ENCODE measurements around the gene MGA.

The MGA gene

GRCh38 chr15:41660235-41661077 lies at the start of gene MGA:
Gene MGA, plus strand, starts transcription at chr15:41660405.
- no peak for DNase-seq

DNA sequence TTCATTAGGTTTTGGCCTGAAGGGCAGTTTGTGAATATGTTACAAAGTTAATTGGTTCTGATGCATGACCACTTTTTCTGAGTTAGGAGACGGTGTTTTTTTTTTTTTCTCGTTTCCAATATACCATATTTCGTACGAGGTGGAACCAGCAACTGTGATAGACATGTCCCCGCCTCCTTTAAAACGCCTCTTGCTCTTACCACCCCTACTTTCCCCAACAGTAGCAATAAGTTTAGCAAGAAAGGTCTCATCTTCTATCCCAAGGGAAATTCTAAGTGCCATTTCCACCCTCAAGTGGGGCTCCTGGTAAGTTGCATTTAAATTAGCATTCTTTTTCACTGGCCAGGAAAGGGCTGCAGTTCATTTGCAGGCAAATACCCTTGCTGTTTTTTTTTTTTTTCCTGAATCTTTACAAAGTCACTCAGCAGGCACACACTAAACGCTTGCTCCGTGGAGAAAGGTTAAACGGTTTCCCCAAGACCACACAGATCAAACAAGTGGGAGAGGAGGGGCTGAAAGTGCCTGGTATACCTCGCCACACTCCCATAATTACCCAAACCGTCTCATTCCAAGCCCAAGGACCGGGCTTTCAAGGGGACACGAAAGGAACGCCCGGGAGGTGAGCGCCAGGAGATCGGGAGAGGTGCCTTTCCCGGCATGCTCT lies 39.5 kb upstream of the MGA start:
- DNase-seq, result peak; percentile 74

DNA sequence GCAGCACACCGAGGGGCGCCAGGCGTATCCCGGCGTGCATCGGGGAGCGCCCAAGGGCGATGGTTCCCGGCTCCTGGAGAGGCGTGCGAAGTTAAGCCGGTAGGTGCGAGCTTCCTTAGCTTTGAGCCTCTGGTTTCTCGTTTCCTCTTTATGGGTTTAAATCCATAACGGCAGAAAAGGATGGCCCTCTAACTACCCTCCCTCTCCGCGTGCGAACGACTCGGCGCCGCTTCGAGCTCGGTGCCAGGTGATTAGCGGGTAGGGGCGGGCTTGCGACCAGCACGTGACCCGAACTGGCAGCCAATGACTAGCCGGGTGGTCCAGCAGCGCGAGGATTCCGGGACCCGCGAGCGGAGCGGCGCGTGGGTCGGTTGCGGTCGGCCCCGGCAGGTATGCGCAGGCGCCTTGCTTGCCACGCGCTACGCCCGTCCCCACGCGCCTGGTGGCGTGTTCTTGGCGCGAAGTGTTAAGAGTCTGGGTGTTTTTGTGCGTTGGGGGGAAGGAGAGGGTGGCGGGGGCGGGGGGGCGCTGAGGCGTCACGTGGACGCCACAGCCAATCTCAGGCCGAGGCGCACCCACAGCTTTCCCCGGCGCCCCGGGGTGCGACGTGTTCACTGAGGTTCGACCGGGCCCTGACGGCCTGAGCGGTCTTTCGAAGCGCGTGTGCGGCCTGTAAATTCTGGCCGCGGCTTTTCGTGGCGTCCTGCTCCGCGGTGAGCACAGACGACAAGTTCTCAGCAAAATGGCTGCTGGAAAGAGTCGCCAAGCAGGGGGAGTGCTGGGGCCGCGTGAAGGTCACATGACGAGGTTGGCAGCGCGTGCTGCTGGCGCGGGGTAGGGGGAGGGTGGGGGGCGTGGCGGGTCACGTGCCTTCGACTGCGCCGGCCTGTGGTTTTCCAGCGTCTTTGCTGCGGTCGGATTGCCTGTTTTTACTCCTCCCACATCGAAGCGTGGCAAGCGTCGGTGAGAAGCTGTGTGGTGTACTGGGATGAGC lies 38.7 kb upstream of the MGA start:
- peak; percentile 96 for DNase-seq

- DNase-seq, result no peak
Measured at GRCh38 chr15:41622901-41623300, 37.3 kb upstream of the MGA start.

- no peak for DNase-seq
Measured at GRCh38 chr15:41627203-41627602, 33.0 kb upstream of the MGA start.

DNA sequence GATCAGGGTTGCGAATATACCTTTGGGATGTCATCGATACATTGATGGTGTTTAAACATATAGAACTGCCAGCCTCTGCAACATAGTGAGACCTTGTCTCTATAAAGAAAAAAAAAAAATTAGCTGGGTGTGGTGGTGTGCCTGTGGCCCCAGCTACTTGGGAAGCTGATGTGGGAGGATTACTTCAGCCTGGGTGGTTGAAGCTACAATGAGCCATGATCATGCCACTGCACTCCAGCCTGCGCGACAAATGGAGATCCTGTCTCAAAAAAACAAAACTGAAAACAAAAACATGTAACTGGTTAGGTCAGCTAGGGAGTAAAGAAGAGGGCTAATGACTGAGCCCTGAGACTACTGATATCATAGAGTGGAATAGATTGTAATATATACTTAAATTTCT lies 30.7 kb upstream of the MGA start:
- peak; percentile 58 for DNase-seq

- DNase-seq, result no peak
Measured at GRCh38 chr15:41629883-41630282, 30.3 kb upstream of the MGA start.

DNA sequence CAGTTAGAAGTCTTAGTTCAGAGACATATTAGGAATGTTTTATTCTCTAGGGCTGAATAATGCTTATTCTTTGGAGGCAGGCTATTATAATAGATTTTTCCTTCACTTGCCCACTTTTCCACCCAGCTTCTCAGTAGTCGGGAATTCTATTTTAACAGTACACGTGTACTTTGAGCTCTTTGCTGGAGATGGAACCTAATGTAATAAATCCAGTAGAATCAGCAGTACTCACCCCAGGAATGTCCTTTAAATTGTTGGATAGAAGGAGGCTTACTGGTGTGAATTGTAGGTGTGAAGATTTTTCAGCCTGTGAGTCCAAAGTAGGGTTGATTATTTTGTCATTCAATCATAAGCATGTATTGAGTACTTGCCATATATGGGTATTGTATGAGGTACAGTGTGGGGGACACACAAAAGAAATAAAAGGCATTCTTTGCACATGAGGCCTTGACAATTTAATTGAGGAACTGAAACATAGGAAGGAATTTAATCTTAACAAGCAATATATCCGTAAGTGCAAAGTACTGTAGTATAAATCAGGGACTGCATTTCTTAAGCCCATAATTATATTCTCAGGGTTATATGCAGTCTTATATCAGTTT lies 29.5 kb upstream of the MGA start:
- peak; percentile 7 for DNase-seq

DNA sequence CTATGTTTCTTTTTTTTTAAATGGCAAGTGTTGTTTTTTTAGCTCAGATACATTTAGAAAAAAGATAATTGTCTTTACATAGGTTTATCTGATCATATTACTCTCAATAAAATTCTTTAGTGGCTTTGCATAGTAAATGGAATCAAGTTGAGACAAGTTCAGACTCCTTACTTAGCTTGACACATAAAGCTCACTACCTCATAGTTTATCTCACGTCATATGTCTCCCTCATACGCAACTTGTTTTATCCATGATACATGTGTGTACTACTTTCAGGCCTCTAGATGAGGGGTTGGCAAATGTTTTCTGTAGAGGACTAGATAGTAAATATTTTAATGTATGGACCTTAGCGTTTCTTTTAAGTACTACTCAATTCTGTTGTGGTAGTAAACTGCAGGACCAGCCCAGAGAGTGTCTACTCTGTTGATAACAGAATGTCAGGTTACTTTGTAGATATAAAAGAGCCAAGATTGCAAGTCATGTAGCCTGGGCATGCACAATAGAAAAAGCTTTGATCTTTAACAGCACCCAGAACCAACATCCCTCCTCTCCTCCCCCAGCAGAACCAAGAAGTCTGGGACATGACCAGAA lies 28.2 kb upstream of the MGA start:
- peak; percentile 47 for DNase-seq

- peak; percentile 65 for DNase-seq
Measured at GRCh38 chr15:41633609-41634008, 26.6 kb upstream of the MGA start.

DNA sequence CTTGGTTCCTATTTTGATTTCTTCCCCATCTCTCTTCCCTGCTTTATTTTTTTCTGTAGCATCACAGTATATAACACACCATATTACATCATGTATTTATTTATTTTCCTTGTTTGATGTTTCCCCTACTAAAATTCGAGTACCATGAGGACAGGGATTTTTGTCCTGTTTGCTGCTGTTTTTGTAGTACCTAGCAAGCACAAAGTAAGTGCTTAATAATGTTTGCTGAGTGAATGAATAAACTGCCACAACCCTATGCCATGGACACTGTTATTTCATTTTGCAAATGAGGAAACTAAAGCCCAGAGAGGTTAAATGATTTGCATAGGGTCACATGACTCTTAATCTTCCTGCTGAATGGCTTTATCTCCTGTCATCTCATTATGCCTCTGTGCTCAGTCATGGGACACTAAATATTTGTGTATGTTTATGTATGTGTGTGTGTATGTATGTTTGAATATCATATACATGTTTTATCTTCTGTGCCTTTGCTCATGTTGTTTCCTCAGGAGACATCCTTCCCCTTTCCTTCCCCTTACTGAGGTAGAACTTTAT lies 26.1 kb upstream of the MGA start:
- peak; percentile 60 for DNase-seq

- DNase-seq, result no peak
Measured at GRCh38 chr15:41637086-41637485, 23.1 kb upstream of the MGA start.

DNA sequence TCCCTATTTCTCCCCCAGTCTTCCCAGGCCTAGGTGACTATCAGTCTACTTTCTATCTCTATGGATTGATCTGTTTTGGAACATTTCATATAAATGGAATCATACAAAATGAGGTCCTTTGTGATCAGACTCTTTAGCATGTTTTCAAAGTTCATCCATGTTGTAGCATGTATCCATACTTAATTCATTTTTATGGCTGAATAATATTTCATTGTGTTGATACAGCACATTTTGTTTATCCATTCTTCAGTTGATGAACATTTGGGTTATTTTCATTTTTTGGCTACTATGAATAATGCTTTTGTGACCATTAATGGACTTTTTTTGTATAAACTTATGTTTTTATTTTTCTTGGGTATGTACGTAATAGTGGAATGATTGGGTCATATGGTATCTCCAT lies 19.2 kb upstream of the MGA start:
- DNase-seq, result no peak

GRCh38 chr15:41647262-41647661 lies 12.9 kb upstream of the MGA start:
- peak; percentile 51 for DNase-seq

DNA sequence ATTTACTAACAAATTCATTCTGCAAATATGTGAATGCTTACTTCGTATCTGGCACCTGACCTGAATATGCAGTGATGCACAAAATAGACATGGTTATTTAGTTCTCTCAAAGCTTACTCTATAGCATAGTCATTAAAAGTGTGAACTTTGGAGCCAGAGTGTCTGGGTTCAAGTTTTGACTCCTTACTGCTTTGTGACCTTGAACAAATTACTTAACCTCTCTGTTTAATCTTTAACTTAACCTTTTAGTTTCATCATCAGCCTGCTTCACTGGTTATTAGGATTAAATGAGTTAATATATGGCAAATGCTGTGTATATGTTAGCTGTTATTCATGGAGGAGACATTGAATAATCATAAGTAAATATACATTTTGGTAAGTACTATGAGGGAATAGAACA lies 12.1 kb upstream of the MGA start:
- no peak for DNase-seq

- no peak for DNase-seq
Measured at GRCh38 chr15:41648770-41649169, 11.4 kb upstream of the MGA start.

- no peak for DNase-seq
Measured at GRCh38 chr15:41650806-41651205, 9.4 kb upstream of the MGA start.

- no peak for DNase-seq
Measured at GRCh38 chr15:41651373-41651772, 8.8 kb upstream of the MGA start.

DNA sequence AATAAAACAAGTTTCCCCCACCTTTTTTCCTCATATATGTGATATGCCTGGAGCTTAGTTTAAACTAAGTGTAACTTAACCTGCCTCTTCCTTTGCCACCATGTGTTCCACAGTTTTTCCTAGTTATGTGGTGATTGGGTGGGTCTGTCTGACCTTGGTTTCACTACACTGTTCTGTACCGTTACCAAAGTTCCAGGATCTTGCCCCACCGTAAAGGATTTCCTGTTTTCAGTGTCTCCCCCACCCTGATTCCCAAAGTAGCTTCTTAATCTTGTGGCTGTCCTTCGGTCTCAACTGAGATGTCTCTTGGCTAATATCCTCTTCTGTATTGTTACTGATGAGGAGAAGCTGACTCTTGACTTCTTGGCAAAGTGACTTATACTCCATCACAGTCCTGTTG lies 6.4 kb upstream of the MGA start:
- DNase-seq, result no peak

DNA sequence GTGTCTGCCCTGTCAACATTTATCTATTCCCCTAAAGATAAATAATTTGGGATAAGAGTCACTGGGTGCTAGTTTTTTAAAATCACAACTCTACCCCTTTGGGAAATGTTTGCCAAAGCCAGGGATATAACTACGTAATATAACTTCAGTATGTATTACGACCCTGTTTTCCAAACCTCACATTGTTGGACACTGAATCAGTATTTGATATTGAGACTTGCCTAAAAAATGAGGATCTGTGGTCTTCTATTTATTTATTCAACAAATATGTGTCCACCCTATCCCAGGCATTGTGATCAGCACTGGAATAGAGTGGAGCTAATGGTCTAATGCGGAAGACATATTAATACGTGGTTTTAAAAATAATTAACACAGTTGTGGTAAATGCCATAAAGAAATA lies 4.5 kb upstream of the MGA start:
- DNase-seq, result no peak

GRCh38 chr15:41656188-41656587 lies 4.0 kb upstream of the MGA start:
- no peak for DNase-seq

DNA sequence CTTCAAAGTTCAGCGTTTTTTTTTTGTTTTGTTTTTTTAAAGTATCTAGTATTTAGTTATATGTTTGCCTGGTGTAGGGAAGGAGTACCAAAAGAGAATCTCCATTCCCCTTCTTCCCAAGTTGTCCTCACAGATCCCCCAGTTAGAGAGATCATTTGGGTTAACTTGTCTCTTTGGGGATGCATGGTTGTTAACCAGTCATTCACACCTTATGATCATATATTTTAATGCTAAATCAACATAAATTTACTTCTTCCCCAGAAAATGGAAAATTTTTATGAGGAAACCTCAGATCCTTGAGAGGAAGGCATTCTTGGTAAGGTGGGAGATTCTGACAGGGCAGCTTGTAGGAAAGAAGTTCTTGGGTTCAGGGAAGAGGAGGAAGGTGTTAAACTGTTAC lies 1.5 kb upstream of the MGA start:
- no peak for DNase-seq

All from OCI-M1 (cell line).